Lower leg skin (tissue), 3 donors: ENCODE results near the gene DISC1.
"Not testable (repeated sequence)": the region's sequence is repeated elsewhere in the genome, so short reads cannot be mapped to it uniquely, and the experiment has no call there.

Experiments used
- CTCF ChIP-seq, 3 donors: fragments of 450-650 bp; IDR thresholded peaks; one replicate each; pipeline ENCODE4 v1.5.1; 2016; ENCODE audit warnings: antibody characterized with exemption in 3 of 3, mild to moderate bottlenecking in 3 of 3, moderate library complexity in 2 of 3
- POLR2A ChIP-seq, 2 donors: fragments of 450-650 bp; IDR thresholded peaks; one replicate each; pipeline ENCODE4 v1.6.1; 2016 to 2017; ENCODE audit warnings: antibody characterized with exemption in 2 of 2, mild to moderate bottlenecking in 1 of 2, moderate library complexity in 1 of 2

- not testable (repeated sequence) for TF ChIP-seq CTCF, POLR2A (IDR thresholded peaks at IDR 0.05)
Observed at GRCh38 chr1:231646165-231646564, 19.6 kb downstream of the DISC1 start.
